HG03066 (cell line): ENCODE measurements around the gene SLC35D2.

Experiments
- ATAC-seq: cut with Tn5 transposase; IDR thresholded peaks from one replicate; pipeline ENCODE4 v1.9.1; 2021; ENCODE audit warnings: low read depth; ENCODE audit not compliant: unreplicated experiment

Gene SLC35D2

GRCh38 chr9:96383165-96383942 is at the start of gene SLC35D2:
TSS of gene SLC35D2 (minus strand) at chr9:96383711. CDS start at chr9:96383634, 77 bp downstream.
- ATAC-seq: peak; percentile 54

DNA sequence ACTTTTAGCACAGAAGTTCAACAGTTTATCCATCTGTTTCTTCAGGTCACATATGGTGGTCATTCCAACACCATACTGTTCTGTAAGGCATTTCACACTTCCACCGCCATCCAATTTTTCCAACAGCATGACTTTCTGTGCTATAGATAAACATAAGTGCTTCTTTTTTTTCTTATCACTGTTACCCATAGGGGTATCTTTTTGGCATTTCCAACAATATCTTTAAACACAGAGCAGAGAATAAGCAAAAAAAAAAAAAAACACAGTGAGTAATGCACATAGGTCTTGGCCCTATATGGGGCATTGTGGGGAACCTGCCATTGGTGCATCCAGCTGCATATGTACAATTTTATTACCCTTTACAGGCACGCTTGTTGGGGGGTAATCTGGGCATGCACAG is 46.9 kb upstream of the SLC35D2 start:
- no peak for ATAC-seq

- ATAC-seq: no peak
Observed at GRCh38 chr9:96429732-96430131, 46.2 kb upstream of the SLC35D2 start.

DNA sequence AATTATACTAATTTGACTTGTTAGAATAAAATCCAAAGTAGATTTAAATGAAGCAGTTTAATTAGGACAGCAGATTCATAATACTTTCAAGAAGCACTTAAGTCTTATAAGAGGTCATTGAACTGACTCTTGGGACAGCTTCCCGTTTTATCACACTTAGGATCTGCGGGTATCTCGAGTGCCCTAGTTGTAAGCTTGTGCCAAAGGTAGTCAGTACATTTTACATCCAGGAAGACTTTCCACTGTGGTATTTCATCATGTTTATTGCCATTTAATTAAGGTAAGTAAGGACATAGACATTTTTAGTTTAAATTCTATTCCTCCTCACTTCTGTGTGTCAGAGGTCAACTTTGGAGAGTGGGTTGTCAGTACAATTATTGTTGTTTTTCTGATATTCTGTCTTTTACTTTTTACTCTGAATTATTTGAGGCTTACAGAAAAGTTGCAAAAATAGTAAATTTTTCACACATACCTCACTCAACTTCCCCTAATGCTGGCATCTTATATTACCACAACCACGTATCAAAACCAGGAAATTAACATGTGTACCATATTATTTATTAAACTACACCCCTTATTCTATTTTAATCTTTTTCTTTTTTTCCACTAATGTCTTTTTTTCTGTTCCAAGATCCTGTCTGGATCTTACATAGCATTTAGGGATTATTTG is 42.1 kb upstream of the SLC35D2 start:
- no peak for ATAC-seq

DNA sequence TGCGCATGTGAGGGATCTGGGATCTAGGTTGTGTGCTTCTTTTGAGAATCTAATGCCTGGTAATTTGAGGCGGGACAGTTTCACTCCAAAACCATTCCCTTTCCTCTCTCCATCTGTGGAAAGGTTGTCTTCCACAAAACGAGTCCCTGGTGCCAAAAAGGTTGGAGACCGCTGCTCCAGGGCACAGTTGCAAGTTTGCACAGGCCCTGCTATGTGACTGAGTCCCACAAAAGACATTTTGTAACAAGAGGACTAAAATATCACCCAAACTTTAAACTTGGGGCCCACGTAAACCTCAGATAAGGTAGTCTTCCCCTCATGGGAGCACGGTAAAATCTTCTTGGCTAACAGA is 40.5 kb upstream of the SLC35D2 start:
- no peak for ATAC-seq

DNA sequence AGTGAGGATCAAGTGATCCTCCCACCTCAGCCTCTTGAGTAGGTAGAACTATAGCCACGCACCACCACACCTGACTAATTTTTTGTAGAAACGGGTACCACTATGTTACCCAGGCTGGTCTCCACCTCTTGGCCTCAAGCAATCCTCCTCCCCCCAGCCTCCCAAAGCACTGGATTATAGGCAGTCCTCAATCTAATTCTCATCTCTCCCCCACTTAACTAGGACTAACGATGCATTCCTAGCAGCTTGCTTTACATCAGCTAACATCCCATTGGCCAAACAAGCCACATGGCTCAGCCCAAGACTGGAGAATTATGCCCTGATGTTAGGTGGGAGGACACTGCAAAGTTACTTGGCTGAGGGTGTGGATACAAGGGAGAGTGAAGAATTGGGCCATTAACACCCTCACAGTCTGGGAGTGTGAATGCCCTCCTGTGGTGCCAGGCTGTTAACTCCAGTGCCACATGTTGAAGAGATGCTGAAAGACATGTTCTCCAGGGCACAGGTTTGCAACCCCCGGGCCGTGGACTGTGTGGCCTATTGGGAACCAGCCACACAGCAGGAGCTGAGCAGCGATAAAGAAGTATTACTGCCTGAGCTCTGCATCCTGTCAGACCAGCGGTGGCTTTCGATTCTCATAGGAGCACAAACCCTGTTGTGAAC is 39.9 kb upstream of the SLC35D2 start:
- no peak for ATAC-seq

DNA sequence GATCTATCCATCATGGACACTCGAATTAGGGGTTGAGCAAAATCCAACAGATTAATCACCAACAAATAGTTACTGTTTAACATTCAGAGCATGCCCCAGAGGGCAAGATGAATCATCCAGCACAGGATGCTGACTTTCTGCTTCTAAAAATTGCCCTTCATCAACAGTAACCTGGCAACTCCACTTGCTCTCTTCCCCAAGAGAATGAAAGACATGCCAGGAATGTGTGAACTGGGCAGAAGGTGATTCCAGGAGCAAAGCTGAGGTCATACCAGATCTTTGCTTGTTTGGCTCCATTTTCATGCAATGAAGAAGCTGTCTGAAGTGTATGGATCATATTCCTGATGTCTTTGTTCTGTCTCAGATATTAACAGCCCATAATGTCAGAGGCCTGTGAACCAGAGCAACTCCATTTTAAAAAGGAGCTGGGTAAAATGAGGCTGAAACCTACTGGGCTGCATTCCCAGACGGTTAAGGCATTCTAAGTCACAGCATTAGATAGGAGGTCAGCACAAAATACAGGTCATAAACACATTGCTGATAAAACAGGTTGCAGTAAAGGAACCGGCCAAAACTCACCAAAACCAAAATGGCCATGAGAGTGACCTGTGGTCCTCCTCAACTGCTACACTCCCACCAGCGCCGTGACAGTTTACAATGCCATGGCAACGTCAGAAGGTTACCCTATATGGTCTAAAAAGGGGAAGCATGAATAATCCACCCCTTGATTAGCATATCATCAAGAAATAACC is 37.1 kb upstream of the SLC35D2 start:
- ATAC-seq: no peak

GRCh38 chr9:96419691-96419969 is 36.1 kb upstream of the SLC35D2 start:
- ATAC-seq: no peak

- peak; percentile 28 for ATAC-seq
Observed at GRCh38 chr9:96418920-96419690, 35.6 kb upstream of the SLC35D2 start.

DNA sequence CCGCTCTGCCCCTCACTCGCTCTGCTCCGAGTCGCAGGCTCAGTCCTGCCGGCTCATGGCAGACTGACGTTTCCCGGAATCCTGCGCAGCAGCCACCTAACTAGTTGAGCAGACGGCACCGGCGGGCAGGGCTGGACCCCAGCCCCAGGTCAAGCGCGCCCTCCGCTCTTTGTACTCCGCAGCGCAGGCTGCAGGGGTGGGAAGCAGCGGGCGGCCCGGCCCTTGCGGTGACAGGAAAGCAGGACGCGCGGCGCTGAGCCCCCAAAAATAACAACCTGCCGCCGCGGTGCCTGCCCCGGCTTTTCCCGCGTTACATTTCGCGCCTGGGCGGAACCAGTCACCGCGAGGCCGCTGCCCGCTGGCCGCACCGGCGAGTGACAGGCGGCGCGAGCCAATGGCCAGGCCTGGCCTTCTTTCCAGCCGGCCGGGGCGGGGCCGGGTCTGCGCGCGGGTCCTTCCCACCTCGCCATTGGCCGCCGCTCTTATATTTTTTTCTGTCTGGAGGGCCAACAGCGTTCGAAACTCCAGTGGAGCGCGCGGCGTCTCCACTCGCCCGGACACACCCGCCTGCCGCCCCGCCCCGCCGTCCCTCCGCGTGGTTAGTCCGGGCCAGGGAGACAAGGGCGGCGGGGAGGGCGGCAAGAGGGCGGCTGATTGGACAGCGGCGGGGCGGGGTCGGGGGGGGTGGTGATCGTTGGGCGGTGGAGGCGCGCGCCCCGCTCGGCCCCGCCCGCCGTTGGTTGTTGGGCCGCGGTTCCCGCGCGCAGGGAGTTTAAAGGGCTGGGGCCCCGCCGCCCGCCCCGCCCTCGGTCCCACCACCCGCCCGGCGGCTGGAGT is 34.8 kb upstream of the SLC35D2 start, which contains the start of gene ZNF367:
Gene ZNF367, minus strand, starts transcription at position 288 of the 837 bp plus-strand sequence. CDS start 338 bp downstream, outside the sequence.
- ATAC-seq: peak; percentile 59

DNA sequence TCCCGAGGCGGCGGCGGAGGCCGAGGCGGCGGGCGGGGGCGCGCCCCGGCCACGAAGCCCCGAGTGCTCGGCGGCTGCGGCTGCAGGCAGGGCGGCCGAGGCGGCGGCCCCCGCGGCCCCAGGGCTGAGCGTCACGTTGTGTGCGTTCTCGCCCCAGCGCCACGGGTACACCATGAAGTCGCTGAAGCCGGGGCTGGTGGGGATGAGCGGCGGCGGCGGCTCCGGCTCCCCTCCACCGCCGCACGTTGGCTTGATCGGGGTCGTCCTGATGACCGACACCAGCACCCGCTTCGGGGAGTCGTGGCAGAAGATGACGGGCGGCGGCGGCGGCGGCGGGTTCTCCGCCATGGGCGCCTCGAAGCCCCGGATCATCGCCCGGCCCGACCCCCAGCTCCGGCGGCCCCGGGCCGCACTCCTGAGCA is 34.2 kb upstream of the SLC35D2 start:
- no peak for ATAC-seq

GRCh38 chr9:96417051-96417586 is 33.6 kb upstream of the SLC35D2 start:
- peak; percentile 16 for ATAC-seq

DNA sequence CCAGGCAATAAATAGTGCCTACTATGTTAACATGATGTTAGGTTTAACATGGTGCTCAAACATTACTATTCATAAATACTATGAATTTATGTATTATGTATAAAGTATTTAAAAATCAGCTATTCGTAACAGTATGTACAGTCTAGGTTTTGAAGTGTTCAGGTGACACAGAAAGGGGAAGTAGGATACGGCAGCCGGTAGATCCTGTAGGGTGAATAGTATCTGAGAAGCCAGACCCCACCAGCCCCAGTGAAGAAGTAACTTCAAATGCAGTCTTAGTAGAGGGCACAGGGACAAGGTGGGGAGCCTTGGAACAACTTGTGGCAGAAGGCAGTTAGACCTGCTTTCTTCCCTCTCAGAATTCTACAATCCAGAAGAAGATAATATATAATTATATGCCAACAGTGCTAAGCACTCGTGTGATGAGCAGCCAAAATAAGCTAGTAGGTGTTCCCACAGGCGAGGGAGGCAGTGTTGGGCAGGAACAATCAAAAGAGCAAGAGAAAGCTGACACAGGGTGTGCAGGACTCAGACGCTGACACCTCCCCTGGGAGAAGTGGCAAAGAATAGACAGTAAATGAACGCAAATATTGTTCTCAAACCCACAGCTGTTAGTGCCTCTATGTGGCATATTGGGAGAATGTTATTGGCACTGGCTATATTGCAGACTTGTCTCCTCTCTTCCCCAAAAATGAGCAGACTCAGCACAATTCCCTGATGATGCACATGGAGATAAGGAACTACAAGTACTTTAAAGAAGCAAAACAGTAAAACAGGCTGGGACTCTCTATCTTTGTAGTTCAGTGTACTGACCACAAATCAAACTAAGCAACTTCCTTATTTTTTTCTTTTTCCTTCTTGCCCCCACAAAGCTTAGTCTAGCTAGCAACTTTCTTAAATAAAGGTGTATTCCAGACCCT is 30.1 kb upstream of the SLC35D2 start:
- no peak for ATAC-seq

GRCh38 chr9:96412174-96412913 is 28.8 kb upstream of the SLC35D2 start:
- no peak for ATAC-seq

- no peak for ATAC-seq
Observed at GRCh38 chr9:96411129-96411838, 27.8 kb upstream of the SLC35D2 start.

GRCh38 chr9:96408409-96409280 is 25.1 kb upstream of the SLC35D2 start:
- ATAC-seq: no peak
